OCI-LY3 (cell line): ENCODE measurements around the gene PPIP5K1.

Source experiments
- CTCF ChIP-seq: fragments of 200-600, 300-600 bp; sonication (generic); IDR thresholded peaks from 2 replicates; pipeline ENCODE4 v1.5.1; 2014; ENCODE audit warnings: antibody characterized with exemption, low read length, low read depth
- EZH2phosphoT487 ChIP-seq: fragments of 200-600 bp; shearing (Covaris generic); IDR thresholded peaks from 2 replicates; pipeline ENCODE4 v1.6.1; 2018; ENCODE audit warnings: antibody characterized with exemption, mixed run types, low read depth

DNA sequence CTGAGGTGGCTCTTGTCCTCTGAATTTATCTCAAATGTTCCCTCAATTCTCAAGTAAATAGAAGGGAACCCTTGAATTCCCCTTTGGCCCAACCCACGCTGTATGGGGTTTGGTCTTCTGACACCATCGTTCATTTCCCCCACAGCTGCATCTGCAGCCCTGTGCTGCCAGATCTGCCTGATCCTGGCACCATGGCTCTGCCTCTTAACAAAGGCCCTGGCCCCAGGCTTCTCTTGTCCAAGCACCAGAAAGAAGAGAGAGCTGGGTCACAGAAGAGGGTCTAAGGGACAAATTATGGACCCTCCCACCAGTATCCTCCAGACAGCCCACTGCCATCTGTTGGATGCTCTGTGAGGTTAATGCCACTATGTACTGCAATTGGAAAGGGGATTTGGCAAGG, 70.8 kb downstream of the PPIP5K1 start:
- TF ChIP-seq CTCF (no peak), EZH2phosphoT487 (no peak)
